ENCODE measurements around the gene SEPTIN8.

GRCh38 chr5:132750471-132751230 is 26.4 kb downstream of the SEPTIN8 start:
- TF ChIP-seq ZNF274 (IDR thresholded peaks at IDR 0.05; ENCODE audit: borderline replicate concordance, extremely low read depth, low read length) = no peak
- no peak for TF ChIP-seq EZH2 (IDR thresholded peaks at IDR 0.05; ENCODE audit: low read depth, low read length, severe bottlenecking)
- TF ChIP-seq SIN3A (conservative IDR thresholded peaks at IDR 0.05 in 1 of 2, IDR thresholded peaks at IDR 0.05 in 1 of 2; ENCODE audit: low read depth in 1 of 2, low read length in 2 of 2) = no peak

All from H1 (cell line).